NCI-H526 treated with DMSO at 0.1 percent for 48 hours (cell line): Measurements from ENCODE around the gene KRT84.
"Not testable (repeated sequence)": the region's sequence is repeated elsewhere in the genome, so short reads cannot be mapped to it uniquely, and the experiment has no call there.

Experiments
- DNase-seq: peaks from one replicate; lab custom pipeline; 2025; lab: John Stamatoyannopoulos, UW

KRT84 gene

DNA sequence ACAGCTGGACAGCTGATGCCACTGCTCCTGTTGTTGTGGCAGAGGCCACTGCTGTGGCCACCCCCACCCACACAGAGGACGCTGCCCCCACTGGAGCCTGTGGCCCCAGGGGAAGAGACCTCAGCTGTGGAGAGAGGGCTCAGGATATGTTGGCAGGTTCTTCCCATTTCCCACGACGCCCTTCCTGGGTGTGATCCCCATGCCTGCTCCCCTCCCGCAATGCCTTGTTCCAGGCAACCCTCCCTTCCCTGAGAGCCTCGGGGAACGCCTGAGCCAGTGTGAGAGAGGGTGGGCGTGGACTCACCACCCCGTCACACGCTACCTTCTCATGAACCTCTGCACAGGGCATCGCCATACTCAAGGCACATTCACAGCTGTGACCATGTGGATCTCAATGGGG, 26.4 kb upstream of the KRT84 start:
- no peak for DNase-seq

DNA sequence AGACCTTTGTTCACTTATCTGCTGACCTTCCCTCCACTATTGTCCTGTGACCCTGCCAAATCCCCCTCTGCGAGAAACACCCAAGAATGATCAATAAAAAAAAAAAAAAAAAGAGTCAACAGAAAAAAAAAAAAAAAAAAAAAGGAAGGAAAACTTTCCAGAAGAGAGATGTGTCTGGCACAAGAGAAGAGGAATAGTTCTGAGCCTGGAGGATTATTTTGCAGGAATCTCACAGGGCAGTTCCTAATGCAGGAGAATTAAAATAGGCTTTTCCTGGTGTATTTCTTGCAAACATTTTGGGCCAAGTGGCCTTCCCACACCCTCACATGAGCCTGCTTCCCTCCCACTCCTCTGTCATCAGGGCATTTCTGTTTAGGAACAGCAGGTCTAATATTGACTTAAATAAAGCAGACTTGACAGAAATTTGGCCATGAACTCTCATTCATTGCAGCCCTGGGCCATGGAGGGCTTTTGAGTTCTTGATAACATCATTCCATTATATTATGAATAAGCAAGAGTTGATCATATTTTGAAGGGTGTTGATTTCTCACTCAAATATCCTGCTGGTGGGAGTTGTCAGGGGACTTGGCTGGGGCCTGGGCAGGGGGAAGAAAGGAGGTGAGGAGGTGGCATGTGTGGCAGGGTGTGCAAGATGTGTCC, 25.3 kb upstream of the KRT84 start:
- DNase-seq, result not testable (repeated sequence)

DNA sequence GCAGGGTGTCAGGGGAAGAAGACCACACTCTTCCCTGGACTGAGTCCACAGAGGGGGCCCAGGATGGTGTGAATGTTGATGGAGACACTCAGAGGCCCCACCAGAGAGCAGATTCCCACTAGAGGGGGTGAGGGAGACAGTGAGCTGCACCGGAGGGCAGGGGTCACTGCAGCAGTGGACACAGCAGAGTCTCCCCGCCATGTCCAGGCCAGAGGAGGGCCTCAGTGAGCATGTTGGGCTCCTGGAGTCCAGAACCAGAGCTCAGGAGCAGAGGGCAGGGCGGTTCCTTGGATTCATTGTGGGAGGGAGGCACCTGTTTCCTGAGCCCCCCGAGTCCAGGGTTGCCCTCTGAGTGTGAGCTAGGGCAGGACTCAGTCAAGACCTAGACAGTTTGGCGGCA, 22.5 kb upstream of the KRT84 start:
- no peak for DNase-seq

- DNase-seq, result no peak
These were observed 20.5 kb upstream of the KRT84 start, which contains the start of gene KRT82 for GRCh38 chr12:52405922-52406385. Gene KRT82, minus strand, starts transcription at chr12:52406335. Its CDS starts 58 bp downstream, at chr12:52406277.

- no peak for DNase-seq
These were observed 19.5 kb upstream of the KRT84 start for GRCh38 chr12:52404951-52405350.

- no peak for DNase-seq
These were observed 18.1 kb upstream of the KRT84 start for GRCh38 chr12:52403561-52403960.

- no peak for DNase-seq
These were observed 17.6 kb upstream of the KRT84 start for GRCh38 chr12:52402873-52403540.

DNA sequence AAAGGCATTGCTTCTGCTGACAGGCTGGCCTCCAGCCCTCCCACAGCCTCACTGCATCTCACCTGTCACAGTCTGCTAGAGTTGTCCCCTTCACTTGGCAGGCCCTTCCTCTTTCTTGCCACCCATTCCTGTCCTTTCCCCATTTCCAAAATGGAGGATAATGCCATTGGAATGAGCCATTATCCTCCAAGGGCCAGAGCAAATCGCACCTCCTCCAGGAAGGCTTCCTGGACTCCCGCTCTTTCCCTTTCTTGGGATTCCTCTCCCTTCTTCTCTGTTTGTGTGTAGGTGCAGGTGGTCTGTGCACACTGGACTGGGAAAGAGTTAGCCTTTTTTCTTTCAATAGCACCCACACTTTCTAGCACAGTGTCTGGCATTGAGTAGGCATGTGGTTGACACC, 16.9 kb upstream of the KRT84 start:
- no peak for DNase-seq

DNA sequence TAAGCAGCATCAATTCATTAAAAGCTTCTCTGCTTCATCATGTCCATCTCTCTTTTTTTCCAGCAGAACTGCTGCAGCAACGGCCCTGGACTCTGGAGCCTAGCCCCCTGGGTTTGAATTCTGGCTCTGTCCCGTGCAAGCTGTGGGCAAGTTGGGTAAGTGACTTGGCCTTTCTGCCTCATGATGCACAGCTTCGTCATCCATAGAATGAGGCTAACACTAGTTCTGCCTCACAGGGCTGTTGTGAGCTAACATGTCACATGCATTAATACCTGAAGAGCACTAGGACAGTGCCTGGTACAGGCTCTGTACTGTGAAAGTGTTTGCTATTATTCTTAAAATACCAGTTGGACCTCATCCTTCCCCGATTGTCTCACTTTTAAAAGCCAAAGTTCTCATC, 16.5 kb upstream of the KRT84 start:
- DNase-seq, result no peak

- no peak for DNase-seq
These were observed 16.1 kb upstream of the KRT84 start for GRCh38 chr12:52401526-52401925.

- DNase-seq, result no peak
These were observed 15.5 kb upstream of the KRT84 start for GRCh38 chr12:52400906-52401305.

DNA sequence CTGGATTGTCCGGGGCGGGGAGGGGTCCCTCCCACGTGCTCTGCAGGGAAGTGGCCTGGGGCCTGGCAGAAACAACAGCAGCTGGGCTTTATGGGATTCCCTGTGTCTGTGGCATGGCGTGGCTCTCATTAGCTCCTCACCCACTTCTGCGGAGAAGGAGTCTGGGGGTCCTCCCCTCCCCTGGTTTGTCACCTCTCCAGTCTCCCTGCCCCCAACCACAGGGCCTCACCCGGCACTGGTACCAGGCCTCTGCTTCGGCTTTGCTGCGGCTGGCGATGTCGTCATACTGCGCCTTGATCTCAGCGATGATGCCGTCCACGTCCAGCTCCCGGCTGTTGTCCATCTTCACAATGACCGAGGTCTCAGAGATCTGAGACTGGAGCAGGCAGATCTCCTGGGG, 14.3 kb upstream of the KRT84 start:
- no peak for DNase-seq

DNA sequence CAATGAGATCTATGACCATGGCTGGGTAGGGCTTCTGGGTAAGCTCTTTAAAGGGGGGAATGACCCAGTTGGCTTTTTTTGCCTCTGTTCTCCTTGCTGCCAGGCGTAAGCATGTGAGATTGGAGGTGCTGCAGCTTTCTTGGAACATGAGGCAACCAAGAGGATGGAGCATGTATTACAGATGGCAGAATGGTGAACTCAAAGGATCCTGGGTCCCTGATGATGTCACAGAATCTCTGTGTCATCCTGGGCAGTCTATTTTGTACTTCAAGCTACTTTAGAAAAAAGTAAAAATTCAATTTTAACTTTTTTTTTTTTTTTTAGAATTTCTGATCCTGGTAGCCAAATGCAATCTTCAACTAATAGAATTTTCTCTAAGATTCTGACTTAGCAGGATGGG, 12.7 kb upstream of the KRT84 start:
- DNase-seq, result no peak

DNA sequence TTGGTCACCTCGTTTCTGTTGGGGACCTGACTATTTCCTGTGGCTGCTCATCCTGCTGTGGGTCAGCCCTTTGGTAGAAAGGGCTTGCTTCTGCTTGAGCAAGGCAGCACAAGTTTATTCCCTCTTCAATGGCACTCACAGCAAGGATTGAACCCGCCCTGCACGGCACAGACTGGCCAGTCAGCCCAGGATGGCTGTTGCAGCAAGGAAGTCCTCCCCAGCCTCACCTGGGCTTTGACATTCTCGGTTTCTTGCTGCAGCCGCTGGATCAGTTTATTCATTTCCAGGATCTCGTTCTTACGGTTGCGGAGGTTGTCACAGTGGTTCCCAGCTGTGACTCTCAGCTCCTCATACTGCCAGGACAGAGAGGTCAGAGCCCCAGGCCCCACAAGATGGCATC, 11.2 kb upstream of the KRT84 start:
- DNase-seq, result no peak

DNA sequence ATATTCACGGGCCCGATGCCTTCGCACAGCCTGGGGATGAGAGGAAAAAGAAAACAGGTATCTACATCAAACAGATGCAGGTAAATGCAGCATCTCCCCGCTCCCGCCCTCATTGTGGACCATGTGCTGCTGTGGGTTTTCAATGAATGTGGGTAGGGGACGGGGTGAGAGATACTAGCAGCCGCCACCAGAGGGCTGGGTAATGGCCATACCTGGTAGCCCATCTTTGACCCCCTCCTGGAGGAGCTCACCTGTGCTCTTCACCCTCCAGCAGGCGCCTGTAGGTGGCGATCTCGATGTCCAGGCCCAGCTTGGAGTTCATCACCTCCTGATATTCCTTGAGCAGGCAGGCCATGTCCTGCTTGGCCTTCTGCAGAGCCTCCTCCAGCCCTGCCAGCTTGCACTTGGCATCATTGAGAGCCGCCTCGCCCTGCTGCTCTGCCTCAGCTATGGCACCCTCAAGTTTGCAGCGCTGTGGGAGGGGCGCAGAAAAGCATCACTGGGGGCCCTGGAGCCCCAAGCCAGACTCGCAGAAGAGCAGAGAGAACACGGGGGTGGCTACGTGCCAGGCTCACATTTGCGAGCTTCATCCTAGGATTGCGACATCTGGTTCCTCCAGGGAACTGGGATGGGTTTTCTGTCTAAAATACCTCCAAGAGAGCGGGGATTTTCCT, 10.4 kb upstream of the KRT84 start:
- DNase-seq, result peak; percentile 43

DNA sequence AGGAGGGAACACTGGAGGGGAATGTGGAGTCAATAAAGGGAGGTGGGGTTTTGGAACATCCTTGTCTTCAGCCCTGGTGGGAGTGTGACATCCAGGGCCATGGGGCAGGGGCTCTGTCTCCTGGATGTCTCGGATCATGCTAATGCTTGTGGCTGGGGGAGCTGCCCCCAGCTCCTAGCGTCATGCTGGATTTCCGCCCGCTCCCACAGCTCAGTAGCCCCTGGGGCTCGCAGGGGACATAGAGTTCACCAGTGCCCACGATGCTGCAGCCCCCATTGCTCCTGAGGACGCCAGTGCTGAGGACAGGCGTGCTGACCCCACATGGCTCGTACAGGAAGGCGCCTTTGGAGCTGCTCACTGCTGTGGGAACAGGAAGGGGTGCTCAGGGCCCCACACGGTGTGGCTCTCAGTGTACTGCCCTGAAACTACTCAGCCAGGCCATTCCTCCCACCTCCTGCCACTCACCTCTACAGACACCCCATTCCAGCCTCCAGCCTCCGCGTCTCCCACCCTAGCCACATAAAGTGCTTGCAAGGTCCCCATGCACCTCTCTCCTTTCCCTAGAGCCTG, 9.5 kb upstream of the KRT84 start:
- no peak for DNase-seq

GRCh38 chr12:52392465-52393007, 7.1 kb upstream of the KRT84 start:
- DNase-seq, result no peak

GRCh38 chr12:52391618-52392002, 6.2 kb upstream of the KRT84 start:
- no peak for DNase-seq

DNA sequence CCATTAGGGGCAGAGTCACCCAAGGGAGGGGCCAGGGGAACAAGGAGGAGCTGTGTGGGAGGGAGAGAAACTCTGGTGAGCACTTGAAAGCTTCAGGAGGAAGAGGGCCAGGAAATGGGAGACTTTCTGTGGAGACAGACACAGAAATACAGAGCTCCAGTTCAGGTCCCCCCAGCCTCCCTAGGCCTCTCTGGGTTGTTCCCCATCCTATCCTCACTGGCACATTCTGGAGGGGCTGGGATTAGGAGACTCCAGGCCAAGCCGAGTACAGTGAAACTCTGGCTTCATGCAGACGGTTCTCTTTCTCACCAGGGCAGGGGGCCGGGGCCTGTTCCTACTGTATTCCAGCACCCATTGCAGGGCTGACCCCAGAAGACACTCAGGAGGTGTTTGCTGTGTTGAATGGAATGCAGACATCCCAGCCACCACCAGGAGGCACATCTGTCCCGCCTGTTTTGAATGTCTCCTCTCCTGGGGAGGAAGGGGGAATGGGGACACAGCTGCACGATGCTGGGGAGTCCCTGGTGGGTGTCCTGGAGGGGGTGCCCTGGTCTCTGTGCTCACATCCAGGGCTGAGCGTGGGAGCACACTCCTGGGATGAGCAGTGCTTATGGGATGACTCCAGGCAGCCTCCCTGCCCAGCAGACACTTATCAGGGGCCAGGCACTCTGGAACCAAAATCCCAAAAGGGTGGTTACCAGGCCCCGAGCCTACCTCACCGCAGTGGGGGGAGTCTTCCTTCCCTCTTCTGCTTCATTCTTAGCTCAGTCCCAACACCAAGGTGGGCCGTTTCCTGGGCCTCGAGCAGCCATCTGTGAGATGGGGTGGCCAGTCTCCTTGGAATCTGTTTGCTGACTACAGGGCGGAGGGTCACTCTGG, 5.5 kb upstream of the KRT84 start:
- DNase-seq, result no peak

GRCh38 chr12:52389313-52390207, 4.1 kb upstream of the KRT84 start:
- DNase-seq, result no peak

- DNase-seq, result no peak
These were observed 2.4 kb upstream of the KRT84 start for GRCh38 chr12:52387859-52388258.
